ENCODE data around the gene MT1B.

The MT1B gene

DNA sequence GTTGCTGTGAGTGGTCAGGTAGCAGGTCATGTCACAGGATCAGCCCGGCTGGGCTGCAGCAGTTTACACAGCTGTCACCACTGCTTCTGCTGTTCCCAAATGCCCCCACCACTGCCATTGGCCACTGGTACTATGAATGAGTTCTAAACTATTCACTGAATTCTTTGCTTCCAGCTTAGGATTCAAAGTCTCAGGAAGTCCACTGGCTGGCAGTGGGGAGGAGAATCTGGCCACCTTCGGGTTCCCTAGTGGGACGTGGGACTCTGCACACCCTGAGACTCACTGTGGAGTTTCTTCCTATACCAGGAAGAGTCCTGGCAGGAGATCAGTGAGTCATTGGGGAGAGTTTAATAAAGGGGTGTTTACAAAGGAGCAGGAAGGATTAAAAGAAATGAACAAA, 37.5 kb downstream of the MT1B start:
- DNase-seq = no peak

GRCh38 chr16:56690420-56691122, 38.9 kb downstream of the MT1B start:
- DNase-seq = no peak

DNA sequence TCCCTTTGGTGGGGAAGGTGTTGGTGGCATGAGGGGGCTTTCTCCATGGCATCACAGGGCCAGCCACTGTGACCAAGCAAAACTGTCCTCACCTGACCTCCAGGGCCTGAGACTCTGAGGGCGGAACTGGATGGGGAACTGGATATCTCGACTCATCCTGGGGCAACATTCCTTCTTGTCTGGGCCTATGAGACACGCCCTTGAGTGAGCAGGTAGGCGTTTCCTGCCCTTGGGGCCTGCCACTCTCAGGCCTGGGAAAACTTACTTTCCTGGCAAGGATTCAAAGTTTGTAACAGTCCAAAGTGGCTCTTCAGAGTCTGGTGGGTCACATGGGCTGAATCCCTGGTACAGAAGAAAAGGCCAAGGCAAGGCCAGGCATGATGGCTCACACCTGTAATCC, 40.2 kb downstream of the MT1B start:
- DNase-seq = no peak

GRCh38 chr16:56695246-56695645, 43.6 kb downstream of the MT1B start:
- DNase-seq = no peak

- DNase-seq = no peak
Observed at GRCh38 chr16:56697456-56698155, 45.9 kb downstream of the MT1B start.

DNA sequence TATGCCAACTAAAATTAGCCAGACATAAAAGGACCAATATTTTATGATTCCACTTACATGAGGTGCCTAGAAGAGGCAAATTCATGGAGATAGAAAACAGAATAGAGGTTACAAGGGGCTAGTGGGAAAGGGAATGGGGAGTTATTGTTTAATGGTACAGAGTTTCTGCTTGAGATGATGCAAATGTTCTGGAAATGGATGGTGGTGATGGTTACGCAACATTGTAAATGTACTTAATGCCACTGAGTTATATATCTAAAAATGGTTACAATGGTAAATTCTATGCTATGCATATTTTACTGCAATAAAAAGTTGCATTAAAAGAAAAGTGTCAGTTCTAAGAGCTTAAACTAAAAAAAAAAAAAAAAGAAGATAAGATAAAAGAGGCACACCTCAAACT, 48.5 kb downstream of the MT1B start:
- DNase-seq = no peak

- no peak for DNase-seq
Observed at GRCh38 chr16:56700631-56701030, 48.9 kb downstream of the MT1B start.

DNA sequence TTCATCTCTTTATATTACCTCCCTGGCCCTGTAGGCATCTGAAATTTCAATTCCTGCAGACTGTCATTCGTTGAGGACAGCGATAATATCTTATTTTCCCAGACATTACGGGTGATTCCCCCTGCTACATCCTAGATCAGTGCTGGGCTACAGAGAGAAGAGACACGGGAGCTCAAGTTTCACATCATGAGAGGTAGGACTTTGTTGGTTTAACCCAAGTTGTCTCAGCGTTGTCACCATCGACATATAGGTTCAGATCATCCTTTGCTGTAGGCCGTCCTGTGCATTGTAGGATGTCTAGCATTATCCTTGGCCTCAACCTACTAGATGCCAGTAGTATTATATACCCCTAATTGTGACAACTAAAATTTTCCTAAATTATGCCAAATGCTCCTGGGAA, 49.8 kb downstream of the MT1B start:
- DNase-seq = no peak
